ENCODE data around the gene CDS2.
A peak's percentile ranks its signal among the peaks of the same experiment; 100 is the strongest.

CDS2 gene

DNA sequence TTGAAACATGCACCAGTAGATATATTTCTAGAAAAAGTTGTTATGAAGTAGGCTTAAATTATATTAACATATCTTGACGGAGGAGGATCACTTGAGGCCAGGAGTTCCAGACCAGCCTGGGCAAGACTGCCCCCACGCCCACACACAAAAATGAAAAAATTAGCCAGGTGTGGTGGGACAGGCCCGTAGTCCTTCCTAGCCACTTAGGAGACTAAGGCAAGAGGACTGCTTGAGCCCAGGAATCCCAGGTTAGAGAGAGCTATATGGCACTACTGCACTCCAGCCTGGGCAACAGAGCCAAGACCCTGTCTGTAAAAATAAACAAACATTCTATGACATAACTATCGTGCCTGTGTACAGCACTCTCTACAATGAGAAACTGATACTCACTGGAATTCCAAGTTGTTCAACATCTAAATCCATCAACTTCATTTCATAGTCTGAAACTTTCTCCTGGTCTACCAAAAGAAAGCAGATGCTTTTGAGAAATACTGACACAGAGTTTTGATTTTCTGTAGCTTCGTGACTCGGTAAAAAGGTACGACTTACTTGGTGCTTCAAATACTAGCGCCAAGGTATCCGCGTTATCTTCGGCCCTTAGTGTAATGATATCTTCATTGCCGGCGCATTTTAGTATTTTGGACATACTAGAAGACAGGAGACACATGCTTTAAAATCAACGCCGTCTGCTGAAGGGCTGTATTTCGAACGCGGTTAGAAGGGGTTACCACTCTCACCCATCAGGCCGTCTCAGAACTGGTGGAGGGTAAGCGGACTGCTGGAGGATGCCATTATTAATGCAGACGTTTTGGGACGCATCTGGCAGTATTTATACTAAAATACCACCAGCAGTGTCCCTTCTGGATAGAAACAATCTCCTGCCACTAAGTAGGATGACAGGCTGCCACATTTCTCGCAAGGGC lies 8.3 kb upstream of the CDS2 start:
- H3K36me3 ChIP-seq (ENCODE audit: control insufficient read depth in 4 of 4, insufficient read depth in 4 of 4, low read length in 3 of 4): peaks cover 4 to 46% (median 16%) of the 10 kb centered on the region in 4 experiments
- ChIA-PET CTCF (no interaction called here), POLR2A (interaction anchor here (1.1 kb wide), 1 partner anchor 73 kb away, joined by 4 read pairs; no protein-coding TSS in a partner anchor)
- peak overlapping the region; percentile 73 to 99 (median 94) for H3K4me3 ChIP-seq (ENCODE audit: control insufficient read depth in 1 of 7, extremely low read depth in 1 of 7, insufficient read depth in 4 of 7, low read depth in 2 of 7, low read length in 6 of 7)
- H3K9me3 ChIP-seq (ENCODE audit: control extremely low read depth in 1 of 5, control insufficient read depth in 4 of 5, insufficient read depth in 2 of 5, low read depth in 1 of 5, low read length in 4 of 5): no peaks in the 10 kb centered on the region
- H3K27me3 ChIP-seq (replicated peaks in 2 of 5; ENCODE audit: control insufficient read depth in 4 of 5, insufficient read depth in 5 of 5, low read length in 4 of 5): no peaks in the 10 kb centered on the region
- H3K4me1 ChIP-seq (ENCODE audit: control extremely low read depth in 1 of 4, control insufficient read depth in 4 of 4, insufficient read depth in 4 of 4, low read length in 3 of 4): peaks cover 20 to 49% (median 36%) of the 10 kb centered on the region in 4 experiments
- 11% methylated on average over 21 of the region's 23 CpGs for WGBS (ENCODE audit: insufficient coverage)
- peak overlapping the region; percentile 12 to 81 for H3K27ac ChIP-seq (ENCODE audit: insufficient read depth in 1 of 2, low read depth in 1 of 2, low read length in 2 of 2, poor library complexity in 1 of 2, severe bottlenecking in 2 of 2)
- DNase-seq: no peak

- ChIA-PET POLR2A (interaction anchor here (1.1 kb wide), 1 partner anchor 73 kb away, joined by 4 read pairs; no protein-coding TSS in a partner anchor), CTCF (interaction anchor here (1.0 to 1.4 kb wide), 2 partner anchors 10 to 67 kb away, joined by 4 read pairs; no protein-coding TSS in a partner anchor)
- H3K36me3 ChIP-seq (ENCODE audit: control insufficient read depth in 4 of 4, insufficient read depth in 4 of 4, low read length in 3 of 4): peaks cover 4 to 46% (median 16%) of the 10 kb centered on the region in 4 experiments
- H3K27ac ChIP-seq (ENCODE audit: insufficient read depth in 1 of 2, low read depth in 1 of 2, low read length in 2 of 2, poor library complexity in 1 of 2, severe bottlenecking in 2 of 2): peak overlapping the region in 1 of 2 experiments; percentile 81
- H3K4me3 ChIP-seq (ENCODE audit: control insufficient read depth in 1 of 7, extremely low read depth in 1 of 7, insufficient read depth in 4 of 7, low read depth in 2 of 7, low read length in 6 of 7): peak overlapping the region; percentile 73 to 99 (median 94)
- WGBS (ENCODE audit: insufficient coverage): under 1% methylated on average over 21 of the region's 21 CpGs
- no peaks in the 10 kb centered on the region for H3K27me3 ChIP-seq (replicated peaks in 2 of 5; ENCODE audit: control insufficient read depth in 4 of 5, insufficient read depth in 5 of 5, low read length in 4 of 5)
- H3K9me3 ChIP-seq (ENCODE audit: control extremely low read depth in 1 of 5, control insufficient read depth in 4 of 5, insufficient read depth in 2 of 5, low read depth in 1 of 5, low read length in 4 of 5): no peaks in the 10 kb centered on the region
- DNase-seq: no peak
- peaks cover 20 to 44% (median 31%) of the 10 kb centered on the region in 4 experiments for H3K4me1 ChIP-seq (ENCODE audit: control extremely low read depth in 1 of 4, control insufficient read depth in 4 of 4, insufficient read depth in 4 of 4, low read length in 3 of 4)
Measured at GRCh38 chr20:5119143-5119434, 7.7 kb upstream of the CDS2 start.

DNA sequence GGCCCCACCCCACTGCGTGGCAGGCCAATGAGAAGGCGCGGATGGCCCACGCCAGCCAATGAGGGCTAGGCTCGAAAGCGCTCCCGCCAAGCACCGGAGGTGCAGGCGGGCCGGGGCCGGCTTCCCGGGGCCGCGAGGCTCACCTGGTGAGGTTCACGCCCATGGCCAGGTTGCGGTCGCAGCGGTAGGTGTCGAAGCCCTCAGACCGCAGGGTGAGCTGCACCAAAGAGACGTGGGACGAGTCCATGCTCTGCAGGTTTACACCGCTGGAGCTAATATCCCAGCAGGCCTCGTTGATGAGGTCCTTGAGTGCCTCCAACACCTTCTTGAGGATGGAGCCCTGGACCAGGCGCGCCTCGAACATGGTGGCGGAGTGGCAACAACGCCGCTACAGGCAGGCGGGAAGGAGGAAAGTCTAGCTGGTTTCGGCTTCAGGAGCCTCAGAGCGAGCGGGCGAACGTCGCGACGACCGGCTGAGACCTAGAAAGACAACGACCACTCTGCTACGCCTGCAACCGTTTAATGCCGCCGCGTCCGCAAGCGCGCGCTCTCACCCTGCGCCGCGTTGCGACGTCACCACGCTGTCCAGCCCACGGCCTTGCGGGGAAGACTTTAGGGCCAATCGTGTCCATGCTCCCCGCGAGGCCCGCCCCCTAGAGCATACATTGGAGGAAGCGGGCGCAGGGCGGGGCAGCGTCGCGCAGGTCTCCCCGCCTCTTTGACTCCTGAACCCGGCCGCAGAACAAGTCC lies 7.2 kb upstream of the CDS2 start, which contains the start of gene PCNA:
Gene PCNA, minus strand, starts transcription at position 524 of the 750 bp plus-strand sequence. Its CDS starts 160 bp downstream, at position 364.
- POLR2A ChIA-PET: interaction anchor here (0.6 to 1.1 kb wide), 3 partner anchors 54 to 72 kb away, joined by 3 to 4 read pairs (median 3); no protein-coding TSS in a partner anchor
- Histone ChIP-seq H3K27ac (ENCODE audit: insufficient read depth in 1 of 2, low read depth in 1 of 2, low read length in 2 of 2, poor library complexity in 1 of 2, severe bottlenecking in 2 of 2) (peak within 1 kb of the TSS; percentile 46 to 81), H3K4me1 (ENCODE audit: control extremely low read depth in 1 of 4, control insufficient read depth in 4 of 4, insufficient read depth in 4 of 4, low read length in 3 of 4) (peaks cover 20 to 42% (median 30%) of the 10 kb centered on the region in 4 experiments), H3K9me3 (ENCODE audit: control extremely low read depth in 1 of 5, control insufficient read depth in 4 of 5, insufficient read depth in 2 of 5, low read depth in 1 of 5, low read length in 4 of 5) (no peaks in the 10 kb centered on the region), H3K27me3 (replicated peaks in 2 of 5; ENCODE audit: control insufficient read depth in 4 of 5, insufficient read depth in 5 of 5, low read length in 4 of 5) (no peaks in the 10 kb centered on the region), H3K36me3 (ENCODE audit: control insufficient read depth in 4 of 4, insufficient read depth in 4 of 4, low read length in 3 of 4) (peaks cover 4 to 41% (median 13%) of the 10 kb centered on the region in 4 experiments), H3K4me3 (ENCODE audit: control insufficient read depth in 1 of 7, extremely low read depth in 1 of 7, insufficient read depth in 4 of 7, low read depth in 2 of 7, low read length in 6 of 7) (peak within 1 kb of the TSS; percentile 73 to 99 (median 94))
- peak; percentile 97 to 99 (median 98) for DNase-seq
- 0% methylated on average over 61 of the region's 71 CpGs for WGBS (ENCODE audit: insufficient coverage)
- CTCF ChIA-PET: interaction anchor here (0.8 to 1.4 kb wide), 4 partner anchors 9 to 85 kb away, joined by 3 to 4 read pairs (median 4); no protein-coding TSS in a partner anchor

DNA sequence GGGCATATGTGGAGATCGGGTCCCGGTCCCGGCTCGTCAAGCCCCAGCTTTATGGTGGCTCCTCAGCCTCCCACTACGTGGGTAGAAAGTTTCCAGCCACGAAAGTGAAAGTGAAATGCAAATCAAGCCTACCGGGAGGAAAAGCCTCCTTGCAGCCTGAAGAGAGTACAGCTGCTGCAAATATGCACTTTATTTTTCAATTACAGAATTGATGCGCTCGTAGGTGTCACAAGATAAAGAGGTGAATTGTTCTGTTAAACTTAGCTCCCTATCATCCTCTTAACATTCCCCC lies 6.7 kb upstream of the CDS2 start:
- Histone ChIP-seq H3K4me1 (ENCODE audit: control extremely low read depth in 1 of 4, control insufficient read depth in 4 of 4, insufficient read depth in 4 of 4, low read length in 3 of 4) (peaks cover 20 to 40% (median 30%) of the 10 kb centered on the region in 4 experiments), H3K27me3 (replicated peaks in 2 of 5; ENCODE audit: control insufficient read depth in 4 of 5, insufficient read depth in 5 of 5, low read length in 4 of 5) (no peaks in the 10 kb centered on the region), H3K36me3 (ENCODE audit: control insufficient read depth in 4 of 4, insufficient read depth in 4 of 4, low read length in 3 of 4) (peaks cover 1 to 36% (median 12%) of the 10 kb centered on the region in 4 experiments), H3K27ac (ENCODE audit: insufficient read depth in 1 of 2, low read depth in 1 of 2, low read length in 2 of 2, poor library complexity in 1 of 2, severe bottlenecking in 2 of 2) (peak overlapping the region; percentile 25 to 78), H3K9me3 (ENCODE audit: control extremely low read depth in 1 of 5, control insufficient read depth in 4 of 5, insufficient read depth in 2 of 5, low read depth in 1 of 5, low read length in 4 of 5) (no peaks in the 10 kb centered on the region), H3K4me3 (ENCODE audit: control insufficient read depth in 1 of 7, extremely low read depth in 1 of 7, insufficient read depth in 4 of 7, low read depth in 2 of 7, low read length in 6 of 7) (peak overlapping the region; percentile 73 to 99 (median 94))
- 4% methylated on average over 5 of the region's 9 CpGs for WGBS (ENCODE audit: insufficient coverage)
- DNase-seq: no peak
- ChIA-PET POLR2A (interaction anchor here (0.6 to 0.7 kb wide), 2 partner anchors 54 to 65 kb away, joined by 3 read pairs; no protein-coding TSS in a partner anchor), CTCF (interaction anchor here (0.8 to 1.6 kb wide), 5 partner anchors 9 to 85 kb away, joined by 3 to 4 read pairs (median 4); no protein-coding TSS in a partner anchor)

GRCh38 chr20:5122873-5123260 lies 3.9 kb upstream of the CDS2 start:
- 100% methylated on average over 1 of the region's 1 CpG for WGBS (ENCODE audit: insufficient coverage)
- peak in 2 of 3 donors; percentile 25 to 56 for DNase-seq
- peaks cover 0 to 8% (median 0%) of the 10 kb centered on the region in 4 experiments for H3K36me3 ChIP-seq (ENCODE audit: control insufficient read depth in 4 of 4, insufficient read depth in 4 of 4, low read length in 3 of 4)
- H3K4me1 ChIP-seq (ENCODE audit: control extremely low read depth in 1 of 4, control insufficient read depth in 4 of 4, insufficient read depth in 4 of 4, low read length in 3 of 4): peaks cover 20 to 33% (median 28%) of the 10 kb centered on the region in 4 experiments
- no peak overlapping the region for H3K27ac ChIP-seq (ENCODE audit: insufficient read depth in 1 of 2, low read depth in 1 of 2, low read length in 2 of 2, poor library complexity in 1 of 2, severe bottlenecking in 2 of 2)
- no peak overlapping the region for H3K4me3 ChIP-seq (ENCODE audit: control insufficient read depth in 1 of 7, extremely low read depth in 1 of 7, insufficient read depth in 4 of 7, low read depth in 2 of 7, low read length in 6 of 7)
- ChIA-PET CTCF (no interaction called here), POLR2A (no interaction called here)
- no peaks in the 10 kb centered on the region for H3K9me3 ChIP-seq (ENCODE audit: control extremely low read depth in 1 of 5, control insufficient read depth in 4 of 5, insufficient read depth in 2 of 5, low read depth in 1 of 5, low read length in 4 of 5)
- no peaks in the 10 kb centered on the region for H3K27me3 ChIP-seq (replicated peaks in 2 of 5; ENCODE audit: control insufficient read depth in 4 of 5, insufficient read depth in 5 of 5, low read length in 4 of 5)

DNA sequence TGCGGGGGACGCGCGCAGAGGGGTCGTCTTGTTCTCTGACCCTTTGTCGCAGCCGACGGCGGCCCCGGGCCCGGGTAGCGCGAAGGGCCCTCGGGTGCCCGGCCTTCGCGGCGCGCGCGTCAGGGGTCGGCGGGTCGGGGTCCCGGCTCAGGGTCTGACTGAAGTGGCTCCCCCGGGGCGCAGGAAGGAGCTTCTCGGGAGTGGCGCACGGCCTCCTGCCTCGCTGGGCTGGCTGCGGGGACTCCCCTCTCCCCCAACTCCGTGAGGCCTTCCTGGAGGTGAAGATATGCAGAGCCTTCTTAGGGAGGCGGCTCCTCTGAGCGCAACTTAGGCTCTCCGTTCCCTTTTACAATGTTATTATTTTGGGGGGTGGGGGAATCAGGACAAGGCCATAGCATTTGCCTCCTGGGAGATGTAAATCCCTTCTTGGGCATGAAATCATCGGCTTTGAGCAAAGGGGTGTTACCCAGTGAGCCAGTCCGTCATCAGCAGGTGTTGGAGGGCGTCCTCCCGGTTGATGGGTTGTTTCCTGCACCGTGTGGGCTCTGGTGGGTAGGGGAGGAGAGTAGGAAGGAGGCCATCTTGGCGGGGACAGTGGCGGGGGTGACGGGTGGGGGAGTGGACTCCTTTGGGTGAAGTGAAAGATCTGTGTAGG lies 523 bp downstream of the CDS2 start:
- ChIA-PET POLR2A (interaction anchor here (1.0 to 1.8 kb wide), 3 partner anchors 12 to 66 kb away, joined by 3 to 15 read pairs (median 5); no protein-coding TSS in a partner anchor), CTCF (interaction anchor here (0.8 to 5.7 kb wide), 14 partner anchors 11 to 81 kb away, joined by 3 to 95 read pairs (median 7); no protein-coding TSS in a partner anchor)
- Histone ChIP-seq H3K4me1 (ENCODE audit: control extremely low read depth in 1 of 4, control insufficient read depth in 4 of 4, insufficient read depth in 4 of 4, low read length in 3 of 4) (peaks cover 8 to 22% (median 17%) of the 10 kb centered on the region in 4 experiments), H3K27me3 (replicated peaks in 2 of 5; ENCODE audit: control insufficient read depth in 4 of 5, insufficient read depth in 5 of 5, low read length in 4 of 5) (no peaks in the 10 kb centered on the region), H3K27ac (ENCODE audit: insufficient read depth in 1 of 2, low read depth in 1 of 2, low read length in 2 of 2, poor library complexity in 1 of 2, severe bottlenecking in 2 of 2) (peak overlapping the region; percentile 82 to 92), H3K9me3 (ENCODE audit: control extremely low read depth in 1 of 5, control insufficient read depth in 4 of 5, insufficient read depth in 2 of 5, low read depth in 1 of 5, low read length in 4 of 5) (no peaks in the 10 kb centered on the region), H3K36me3 (ENCODE audit: control insufficient read depth in 4 of 4, insufficient read depth in 4 of 4, low read length in 3 of 4) (peaks cover 0 to 6% (median 2%) of the 10 kb centered on the region in 4 experiments), H3K4me3 (ENCODE audit: control insufficient read depth in 1 of 7, extremely low read depth in 1 of 7, insufficient read depth in 4 of 7, low read depth in 2 of 7, low read length in 6 of 7) (peak overlapping the region; percentile 78 to 98 (median 88))
- 0% methylated on average over 37 of the region's 44 CpGs for WGBS (ENCODE audit: insufficient coverage)
- peak; percentile 76 to 96 (median 95) for DNase-seq
